ENCODE results near the gene CACNB1.

Gene CACNB1

GRCh38 chr17:39197380-39198185 lies at the start of gene CACNB1:
TSS of gene CACNB1 (minus strand) at chr17:39197669. CDS start at chr17:39197495, 174 bp downstream.
- DNase-seq, result peak; percentile 78

- no peak for DNase-seq
Measured at GRCh38 chr17:39246274-39246673, 48.8 kb upstream of the CACNB1 start.

- DNase-seq, result peak; percentile 73
Measured at GRCh38 chr17:39244600-39245570, 47.4 kb upstream of the CACNB1 start.

GRCh38 chr17:39244016-39244599 lies 46.6 kb upstream of the CACNB1 start:
- DNase-seq, result no peak

GRCh38 chr17:39243155-39243554 lies 45.7 kb upstream of the CACNB1 start:
- DNase-seq, result no peak

- DNase-seq, result no peak
Measured at GRCh38 chr17:39240631-39241030, 43.2 kb upstream of the CACNB1 start.

GRCh38 chr17:39239640-39240314 lies 42.3 kb upstream of the CACNB1 start:
- DNase-seq, result peak; percentile 52

- no peak for DNase-seq
Measured at GRCh38 chr17:39238311-39238972, 41.0 kb upstream of the CACNB1 start.

- DNase-seq, result no peak
Measured at GRCh38 chr17:39237586-39237985, 40.1 kb upstream of the CACNB1 start.

GRCh38 chr17:39236981-39237441 lies 39.5 kb upstream of the CACNB1 start:
- no peak for DNase-seq

GRCh38 chr17:39236450-39236927 lies 39.0 kb upstream of the CACNB1 start:
- no peak for DNase-seq

- DNase-seq, result peak; percentile 84
Measured at GRCh38 chr17:39235555-39236449, 38.3 kb upstream of the CACNB1 start.

- no peak for DNase-seq
Measured at GRCh38 chr17:39231591-39232551, 34.4 kb upstream of the CACNB1 start.

- DNase-seq, result no peak
Measured at GRCh38 chr17:39231091-39231561, 33.7 kb upstream of the CACNB1 start.

- no peak for DNase-seq
Measured at GRCh38 chr17:39230361-39230760, 32.9 kb upstream of the CACNB1 start.

GRCh38 chr17:39229274-39229913 lies 31.9 kb upstream of the CACNB1 start:
- DNase-seq, result no peak

GRCh38 chr17:39227364-39227919 lies 30.0 kb upstream of the CACNB1 start:
- DNase-seq, result no peak

- peak; percentile 87 for DNase-seq
Measured at GRCh38 chr17:39225959-39226683, 28.7 kb upstream of the CACNB1 start.
